CD1c-positive myeloid dendritic cell (primary cell): ENCODE results near the gene MAML2.
A peak's percentile ranks its signal among the peaks of the same experiment; 100 is the strongest.

Source experiments
- DNase-seq: peaks from one replicate; pipeline ENCODE4 v3.0.0-alpha.2; 2016; ENCODE audit errors: extremely low spot score

The MAML2 gene

DNA sequence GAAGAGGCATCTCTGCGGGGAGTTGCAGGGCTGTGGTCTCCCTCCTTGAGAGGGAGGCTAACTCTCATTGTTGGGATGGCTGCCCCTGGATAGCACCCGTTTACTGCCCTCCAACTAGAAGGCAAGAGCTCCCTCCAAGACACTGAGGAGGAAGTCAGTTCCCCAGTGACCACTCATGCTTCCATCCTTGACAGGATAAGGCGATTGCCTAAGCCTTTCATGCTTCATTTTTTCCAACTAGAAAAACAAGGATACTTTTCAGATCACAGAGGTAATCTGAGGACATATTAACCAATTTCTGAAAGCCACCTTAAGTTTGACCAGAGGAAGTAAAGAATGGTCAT is 186.6 kb downstream of the MAML2 start:
- DNase-seq: no peak

DNA sequence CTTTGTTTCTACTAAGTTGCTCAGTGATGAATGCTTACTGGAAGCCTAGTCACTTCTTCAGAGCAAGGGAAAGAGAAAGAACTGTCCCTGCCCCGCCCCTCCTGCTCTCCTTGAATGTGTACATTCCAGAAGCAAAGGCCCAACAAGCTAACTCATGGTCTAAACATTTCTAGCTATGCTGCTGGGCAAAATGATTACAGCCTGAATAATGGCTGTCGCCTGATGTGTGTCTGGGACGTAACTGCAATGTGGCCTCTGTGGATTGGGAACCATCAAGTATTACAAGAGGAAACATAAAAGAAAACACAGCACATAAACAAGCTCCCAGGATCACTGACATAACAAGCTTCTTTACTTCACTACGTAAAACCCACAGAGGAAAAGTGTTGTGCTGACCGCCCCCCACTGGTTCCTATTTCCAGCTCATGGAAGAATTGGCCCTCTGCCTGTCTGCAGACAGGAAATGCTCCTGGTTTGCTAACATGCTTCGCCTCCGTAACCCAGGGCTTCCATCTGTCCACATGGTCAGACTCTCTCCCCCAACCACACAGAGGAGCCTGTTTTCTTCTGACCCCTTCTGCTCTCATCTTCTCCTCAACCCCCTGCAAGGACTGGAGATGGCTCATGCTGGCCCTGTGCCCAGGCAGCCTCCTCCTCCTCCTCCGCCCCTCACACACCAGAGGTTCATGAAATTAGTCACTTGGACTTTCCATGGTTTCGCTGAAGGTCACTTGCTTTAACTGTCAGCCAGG is 187.2 kb downstream of the MAML2 start:
- DNase-seq: peak; percentile 92

DNA sequence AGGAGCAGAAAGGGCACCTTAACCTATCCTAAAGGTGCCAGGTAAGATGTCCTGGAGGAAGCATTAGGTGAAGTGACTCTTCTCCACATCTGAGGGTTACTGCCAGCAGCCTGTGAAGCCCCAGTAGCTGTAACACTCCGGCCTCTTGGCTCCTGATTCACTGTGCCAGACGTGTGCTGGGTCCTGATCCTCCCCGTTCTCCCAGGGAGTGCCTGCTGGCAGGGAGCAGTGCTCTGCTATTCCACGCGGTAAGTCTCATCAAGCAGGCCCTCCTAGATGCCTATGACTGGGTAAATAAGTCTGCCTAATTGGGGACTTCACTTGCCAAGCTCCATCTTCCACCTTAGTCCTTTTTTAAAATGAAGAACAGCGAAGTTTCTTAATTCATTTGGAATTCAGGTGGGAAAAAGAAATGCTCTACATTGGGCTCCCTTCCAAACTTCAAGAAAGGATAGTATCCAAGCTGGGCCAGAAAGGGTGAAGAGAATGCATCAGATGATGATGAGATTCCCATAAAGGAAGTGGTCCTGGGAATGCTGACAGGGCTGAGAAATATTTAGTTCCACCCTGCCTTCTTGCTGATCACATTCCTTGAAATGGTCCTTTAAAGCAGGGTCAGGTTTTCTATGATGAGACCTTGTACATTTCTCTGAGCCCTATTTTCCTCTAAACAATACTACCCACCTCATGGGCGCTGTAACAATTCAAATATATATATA is 188.0 kb downstream of the MAML2 start:
- DNase-seq: no peak

DNA sequence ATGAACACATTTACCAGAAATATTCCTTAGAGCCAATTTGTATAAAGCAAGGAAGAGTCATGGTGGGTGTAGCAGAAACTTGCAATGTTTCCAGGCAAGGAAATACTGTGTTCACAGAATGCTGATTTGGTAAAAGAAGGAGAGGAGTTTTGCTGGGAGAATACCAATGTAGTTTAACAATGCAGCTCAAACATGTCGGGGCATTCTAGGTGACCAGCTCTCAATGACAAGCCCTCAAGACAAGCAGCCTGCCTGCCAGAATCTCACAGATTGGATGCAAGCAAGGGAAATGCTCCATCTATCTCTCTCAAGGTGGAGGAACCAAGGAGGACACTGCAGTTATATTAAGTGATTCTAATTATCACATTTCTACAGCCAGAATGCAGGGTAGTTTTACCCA is 190.4 kb downstream of the MAML2 start:
- no peak for DNase-seq

DNA sequence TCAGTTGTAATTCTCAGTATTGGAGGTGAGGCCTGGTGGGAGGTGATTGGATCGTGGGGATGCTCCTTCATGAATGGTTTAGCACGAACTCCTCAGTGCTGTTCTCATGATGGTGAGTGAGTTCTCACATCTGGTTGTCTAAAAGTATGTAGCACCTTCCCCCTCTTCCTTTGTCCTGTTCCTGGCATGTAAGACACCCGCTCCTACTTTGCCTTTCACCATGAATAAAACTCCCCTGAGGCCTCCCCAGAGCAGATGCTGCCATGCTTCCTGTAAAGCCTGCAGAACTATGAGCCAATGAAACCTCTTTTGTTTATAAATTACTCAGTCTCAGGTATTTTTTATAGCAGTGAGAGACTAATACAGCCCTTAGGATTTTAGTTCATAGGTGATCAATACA is 191.5 kb downstream of the MAML2 start:
- DNase-seq: no peak

DNA sequence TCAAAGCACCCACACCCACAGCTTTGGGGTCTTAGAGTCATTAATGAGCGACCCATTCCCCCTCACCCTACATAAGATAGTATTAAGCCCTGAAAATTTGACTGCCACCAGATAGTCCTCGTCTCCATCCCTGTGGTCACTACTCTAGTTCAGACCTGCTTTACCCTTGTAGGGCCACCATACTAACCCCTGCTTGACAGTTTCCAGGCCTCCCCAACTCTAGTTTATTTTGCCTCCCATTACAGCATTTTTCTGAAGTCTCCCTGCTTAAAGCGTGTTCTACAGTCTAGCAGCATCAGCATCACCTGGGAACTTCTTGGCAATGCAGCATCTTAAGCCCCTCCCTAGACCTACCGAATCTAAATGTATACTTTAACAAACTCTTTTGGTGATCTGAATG is 192.4 kb downstream of the MAML2 start:
- no peak for DNase-seq

DNA sequence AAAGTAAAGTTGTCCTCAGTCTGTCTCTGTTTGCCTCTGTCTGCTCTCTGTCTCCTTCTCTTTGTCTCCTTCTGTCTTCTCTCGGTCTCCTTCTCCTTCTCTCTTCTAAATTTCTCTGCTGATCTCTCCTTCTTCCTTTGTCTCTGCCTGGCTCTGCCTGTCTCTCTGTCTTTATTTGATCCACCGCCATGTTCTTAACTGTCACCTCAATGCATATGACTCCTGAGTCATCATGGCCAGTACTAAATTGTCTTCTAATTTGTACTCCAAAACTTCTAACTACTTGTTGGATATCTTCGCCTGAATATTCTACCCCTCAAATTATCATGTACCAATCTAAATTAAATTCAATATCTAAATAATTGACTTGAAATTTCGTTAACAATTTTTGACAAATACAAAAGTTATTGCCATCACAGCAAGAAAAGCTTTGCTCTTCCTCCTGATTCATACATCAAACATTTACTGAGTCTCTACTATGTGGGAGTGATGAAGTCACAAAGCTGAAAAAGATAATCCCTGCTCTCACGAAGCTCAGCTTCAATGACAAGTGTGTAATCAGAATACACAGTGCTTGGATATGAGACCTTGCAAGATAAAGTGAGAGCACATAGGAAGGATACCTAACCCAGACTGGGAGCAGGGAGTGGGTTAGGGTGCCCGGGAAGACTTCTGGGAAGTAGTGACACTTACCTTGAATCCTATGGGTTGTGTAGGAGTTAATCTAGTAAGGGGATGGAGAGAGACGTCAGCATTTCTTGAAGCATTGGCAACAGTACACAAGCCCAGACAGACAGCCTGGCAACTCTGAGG is 193.0 kb downstream of the MAML2 start:
- DNase-seq: no peak

DNA sequence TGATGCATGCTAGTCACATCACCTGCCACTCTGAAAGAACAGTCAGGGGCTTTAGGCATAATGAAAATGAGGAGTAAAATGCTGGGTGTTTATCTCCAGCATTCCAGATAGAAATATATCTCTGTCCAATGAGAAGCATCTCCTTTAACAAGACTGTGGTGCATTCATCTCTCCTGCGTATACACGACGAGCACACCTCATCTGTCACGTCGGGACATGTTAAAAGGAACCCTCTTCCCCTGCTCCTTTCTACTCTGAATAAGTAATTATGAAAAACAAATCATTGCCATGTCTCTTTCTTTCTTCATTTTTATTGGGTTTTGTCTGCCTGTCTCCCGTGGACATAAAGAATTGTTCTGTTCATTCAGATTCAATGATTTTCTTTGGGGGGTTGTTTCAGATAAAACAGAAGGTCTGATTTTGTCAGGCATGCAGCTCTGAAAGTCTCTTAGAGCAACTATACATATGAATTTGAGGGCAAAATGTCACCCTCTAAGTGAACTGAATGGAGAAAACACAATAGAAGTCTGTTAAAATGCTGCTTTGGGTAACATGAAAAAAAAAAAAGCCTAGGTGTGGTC is 195.0 kb downstream of the MAML2 start:
- no peak for DNase-seq

DNA sequence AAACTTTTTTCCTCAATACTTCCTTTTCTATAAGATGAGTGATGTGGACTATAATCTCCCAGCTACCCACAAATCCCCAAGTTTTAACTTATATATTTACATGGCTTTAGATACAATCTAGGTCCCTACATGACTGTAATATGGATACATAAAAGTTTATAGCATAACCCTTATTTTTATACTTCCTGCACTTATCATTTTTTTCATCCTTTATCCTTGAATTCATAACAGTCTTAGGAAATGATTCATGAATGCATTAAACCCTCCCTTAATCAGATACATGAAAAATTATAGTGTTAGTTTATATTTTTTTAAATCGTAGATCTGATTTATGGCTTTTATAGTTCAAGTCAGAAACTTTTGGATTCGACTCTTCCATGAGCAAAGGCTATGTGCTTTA is 195.8 kb downstream of the MAML2 start:
- DNase-seq: no peak

DNA sequence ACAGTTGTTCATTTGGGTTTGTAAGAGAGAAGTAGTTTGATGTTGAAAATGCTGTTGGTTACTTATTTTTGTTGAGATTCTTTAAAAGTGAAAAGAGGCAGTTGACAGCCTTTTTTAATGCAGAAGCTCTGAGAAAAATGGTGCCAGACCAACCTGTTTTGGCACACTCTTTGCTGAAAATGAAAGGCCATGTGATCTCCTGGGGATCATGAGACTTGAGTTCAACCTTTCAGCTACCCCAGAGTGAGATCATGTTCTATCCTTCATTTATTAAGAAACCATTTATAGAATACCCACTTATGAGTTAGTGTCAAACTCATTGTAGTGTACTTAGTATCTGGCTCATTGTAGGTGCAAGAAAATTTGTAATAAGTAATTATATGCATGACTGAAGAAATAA is 196.2 kb downstream of the MAML2 start:
- DNase-seq: no peak

DNA sequence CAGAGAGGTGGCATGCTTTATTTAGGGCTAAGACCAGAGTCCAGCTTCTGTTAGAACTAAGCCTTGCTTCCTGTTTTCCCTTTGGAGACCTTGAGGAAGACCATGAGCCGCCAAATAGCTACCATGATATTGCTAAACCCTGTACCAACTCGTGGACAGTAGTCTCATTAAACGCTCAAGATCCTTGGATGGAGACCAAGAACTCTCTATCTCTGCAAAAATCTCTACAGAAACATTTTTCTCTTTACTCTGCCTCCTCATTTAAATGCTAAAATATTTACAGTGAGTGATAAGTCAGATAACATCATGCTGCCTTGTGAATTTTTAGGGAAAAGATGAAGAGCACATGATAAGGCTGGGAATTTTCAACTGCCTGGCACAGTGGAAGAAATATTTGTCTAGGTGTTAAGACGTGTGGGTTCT is 197.8 kb downstream of the MAML2 start:
- peak; percentile 32 for DNase-seq

DNA sequence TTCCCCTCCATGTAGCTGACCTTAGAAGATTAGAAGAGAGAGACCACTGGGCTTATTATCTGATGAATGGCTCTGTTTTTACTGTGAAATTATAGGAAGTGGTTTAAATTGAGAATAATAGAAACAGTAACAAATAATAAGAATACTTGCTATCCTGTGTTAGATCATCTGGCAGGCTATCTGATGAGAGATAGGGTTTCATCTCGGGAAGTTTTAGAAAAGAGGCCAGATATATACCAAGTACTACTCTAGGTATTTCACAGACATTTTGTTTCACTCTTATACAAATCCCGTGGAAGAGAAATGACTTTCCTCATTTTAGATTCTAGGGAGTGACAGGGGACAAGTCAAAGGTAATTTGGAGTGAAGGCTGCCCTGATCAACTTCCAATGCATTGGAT is 198.4 kb downstream of the MAML2 start:
- no peak for DNase-seq

DNA sequence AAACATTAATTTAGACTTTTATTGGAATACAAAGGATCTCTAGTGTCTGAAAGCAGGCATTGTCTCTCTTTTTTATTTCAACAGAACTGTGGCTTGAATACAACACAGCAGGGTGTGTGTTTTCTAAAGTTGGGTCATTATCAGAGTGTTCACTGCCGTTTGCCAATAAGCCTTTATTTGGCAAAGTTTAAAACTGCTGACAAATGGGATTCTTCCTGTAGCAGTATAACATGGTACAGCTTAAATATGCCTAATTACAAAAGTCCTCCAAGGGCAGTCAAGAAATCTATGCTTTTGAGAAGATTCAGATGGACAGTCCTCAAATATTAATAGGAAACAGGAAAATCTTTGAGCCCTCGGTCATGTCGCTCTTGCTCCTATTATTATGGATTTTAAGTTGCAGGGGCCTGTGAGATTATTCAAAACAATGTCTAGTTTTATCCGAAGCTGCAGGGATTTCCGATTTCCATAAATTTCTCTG is 199.9 kb downstream of the MAML2 start:
- DNase-seq: no peak

DNA sequence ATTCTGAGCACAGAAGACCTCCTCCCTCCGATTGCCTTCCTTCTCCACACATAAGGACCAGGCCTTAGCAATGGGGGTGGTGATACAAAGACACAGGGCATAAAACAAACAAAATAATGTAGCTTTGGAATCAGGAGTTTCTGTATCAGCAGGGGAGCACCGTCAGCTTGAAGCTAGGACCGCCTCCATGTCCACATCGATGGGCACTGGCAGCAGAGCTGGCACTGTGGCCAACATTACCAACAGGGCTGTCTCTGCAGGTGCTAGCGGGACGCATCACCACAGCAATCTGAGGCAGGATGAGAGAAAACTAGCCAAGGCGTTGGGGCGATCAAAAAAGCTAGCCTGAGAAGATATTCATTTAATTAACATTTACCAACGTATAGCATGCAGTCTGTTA is 201.4 kb downstream of the MAML2 start:
- DNase-seq: no peak

DNA sequence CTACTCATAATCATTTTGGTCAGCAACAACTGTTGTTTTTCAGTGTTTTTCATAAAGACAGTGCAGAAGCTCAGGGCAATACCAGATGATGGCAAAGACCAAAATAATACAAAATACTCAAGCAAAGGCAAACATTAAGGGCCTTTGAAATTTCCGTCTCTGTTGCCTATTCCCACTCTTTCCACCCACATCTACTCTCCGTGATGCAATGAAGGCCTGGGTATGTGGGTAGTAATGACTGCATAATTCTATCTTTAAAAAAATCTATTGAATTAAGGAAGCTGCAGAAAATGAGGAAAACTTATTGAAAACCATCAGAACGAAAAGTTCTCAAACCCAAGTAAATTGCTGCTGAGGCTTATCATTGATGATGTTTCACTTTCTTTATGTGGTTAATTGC is 203.3 kb downstream of the MAML2 start:
- DNase-seq: peak; percentile 83

DNA sequence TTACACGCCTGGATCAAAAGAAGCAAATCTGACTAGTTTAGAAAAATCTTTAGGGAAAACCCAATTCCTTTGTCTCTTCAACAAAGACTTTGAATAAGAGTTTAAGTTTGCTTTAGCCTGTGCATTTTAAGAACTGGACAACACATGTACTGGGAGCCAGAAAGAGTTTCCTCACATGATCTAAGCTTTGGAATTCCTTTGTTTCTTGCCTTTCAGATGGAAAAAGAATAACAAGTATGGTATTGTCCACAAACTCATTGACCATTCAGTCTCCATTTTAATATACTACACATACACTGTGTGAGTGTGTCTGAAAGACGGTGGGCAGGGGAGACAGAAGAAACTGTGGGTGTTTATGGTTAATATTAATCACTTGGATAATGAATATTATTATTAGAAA is 205.6 kb downstream of the MAML2 start:
- DNase-seq: no peak

DNA sequence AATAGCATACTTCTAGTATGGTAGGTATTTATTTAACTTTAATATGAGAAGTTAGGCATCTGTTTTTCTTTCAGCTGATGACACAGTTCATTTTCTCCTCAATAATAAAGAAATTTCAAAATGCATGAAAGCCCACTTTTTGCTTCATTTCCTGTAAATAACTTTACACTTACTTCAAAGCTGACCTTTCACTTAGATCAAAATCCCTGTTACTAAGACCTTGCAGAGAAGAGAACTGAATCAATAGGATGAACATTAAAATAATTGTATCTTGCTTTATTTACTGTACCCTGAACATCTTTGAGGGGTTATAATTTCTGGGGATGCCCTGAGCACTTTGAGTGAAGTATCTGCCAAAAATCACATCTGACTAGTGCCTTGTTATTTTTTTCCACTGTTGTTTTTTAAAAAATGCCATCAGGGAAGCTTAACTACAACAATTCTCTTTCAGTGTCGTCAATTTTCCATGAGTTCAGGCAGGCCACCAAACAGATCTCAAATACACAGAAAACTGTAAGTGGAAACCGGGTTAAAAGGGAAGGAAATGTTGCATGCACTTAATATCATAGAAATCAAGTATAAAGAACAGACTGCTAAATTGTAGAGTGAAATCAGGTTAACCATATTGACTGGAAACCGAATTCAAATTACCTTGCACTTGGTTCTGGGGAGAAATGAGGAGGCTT is 206.2 kb downstream of the MAML2 start:
- peak; percentile 19 for DNase-seq

DNA sequence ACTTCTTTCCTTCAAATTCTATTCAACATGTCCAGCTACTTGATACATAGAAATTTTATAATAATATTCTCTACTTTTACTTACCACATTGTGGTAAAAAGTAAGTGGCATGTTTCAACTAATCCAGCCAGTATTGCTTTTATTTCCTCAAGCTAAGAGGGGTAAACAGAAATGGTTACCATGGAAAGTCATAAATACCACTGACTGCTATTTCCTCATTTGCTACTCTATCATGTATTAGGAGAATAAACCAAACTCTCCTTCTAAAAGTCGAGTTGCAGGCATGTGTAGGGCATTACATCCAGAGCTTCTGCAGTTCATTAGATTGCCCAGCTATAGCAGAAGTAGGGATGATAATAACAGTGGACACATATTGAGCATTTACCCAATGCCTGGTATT is 208.4 kb downstream of the MAML2 start:
- peak; percentile 82 for DNase-seq

DNA sequence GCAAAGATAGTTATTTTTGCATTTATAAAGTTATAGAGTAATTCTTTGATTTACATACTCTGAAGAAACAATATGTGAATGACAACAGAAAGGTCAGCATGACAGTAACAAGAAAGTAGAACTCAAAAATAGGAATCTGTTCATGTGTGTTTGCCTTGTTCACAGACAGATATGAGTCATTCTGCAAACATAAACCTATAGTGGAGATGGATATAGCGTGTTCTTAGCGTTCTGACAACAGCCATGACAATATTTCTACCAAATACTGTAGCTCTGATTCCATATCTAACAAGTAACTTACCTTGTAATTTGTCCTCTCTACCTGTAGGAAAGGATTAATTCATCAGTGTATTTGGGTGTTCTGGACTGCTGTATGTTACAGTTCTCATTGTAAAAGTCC is 210.6 kb downstream of the MAML2 start:
- no peak for DNase-seq

DNA sequence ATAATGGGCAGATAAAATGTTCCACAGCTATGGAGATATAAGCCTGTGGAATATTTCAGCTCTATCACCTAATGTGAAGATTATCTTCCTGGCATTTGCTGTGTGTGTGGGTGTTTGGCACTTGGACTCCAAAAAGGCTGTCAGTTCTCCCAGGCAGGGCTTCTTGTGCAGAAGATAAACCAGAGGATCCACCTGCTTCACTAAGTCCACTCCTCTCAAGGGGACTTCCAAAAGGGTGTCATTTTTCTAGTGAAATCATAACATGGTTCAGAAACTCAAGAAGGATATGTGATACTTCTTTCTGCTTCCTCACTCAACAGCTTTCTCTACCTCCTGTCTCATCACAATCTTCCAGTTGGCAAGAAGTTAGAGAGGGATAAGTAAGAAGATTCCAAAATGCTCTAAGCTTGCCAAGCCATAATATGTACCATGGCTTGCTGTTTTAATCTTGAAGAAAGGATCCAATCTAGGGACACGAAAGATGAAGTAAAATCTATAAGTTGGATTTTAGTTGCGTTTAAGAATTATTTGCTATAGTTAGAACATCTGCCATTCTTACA is 212.9 kb downstream of the MAML2 start:
- no peak for DNase-seq

DNA sequence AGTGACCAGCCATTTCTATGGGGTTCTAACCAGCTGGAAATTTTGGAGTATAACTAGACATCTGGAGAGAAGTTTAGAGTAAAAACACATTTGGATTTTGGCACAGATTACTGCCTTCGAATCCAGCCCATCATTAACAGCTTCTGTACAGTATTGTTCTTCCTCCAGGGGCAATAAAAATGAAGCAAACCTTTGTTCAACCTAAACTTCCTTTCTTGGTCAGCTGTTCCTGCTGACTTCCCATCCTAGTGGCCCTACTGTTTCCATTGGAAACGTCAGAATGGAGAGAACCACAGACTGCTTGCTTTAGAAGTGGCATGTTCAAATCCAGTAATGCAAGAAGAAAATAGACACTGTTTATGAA is 215.4 kb downstream of the MAML2 start:
- no peak for DNase-seq
